ENCODE results near the gene DNAH7.

The DNAH7 gene

DNA sequence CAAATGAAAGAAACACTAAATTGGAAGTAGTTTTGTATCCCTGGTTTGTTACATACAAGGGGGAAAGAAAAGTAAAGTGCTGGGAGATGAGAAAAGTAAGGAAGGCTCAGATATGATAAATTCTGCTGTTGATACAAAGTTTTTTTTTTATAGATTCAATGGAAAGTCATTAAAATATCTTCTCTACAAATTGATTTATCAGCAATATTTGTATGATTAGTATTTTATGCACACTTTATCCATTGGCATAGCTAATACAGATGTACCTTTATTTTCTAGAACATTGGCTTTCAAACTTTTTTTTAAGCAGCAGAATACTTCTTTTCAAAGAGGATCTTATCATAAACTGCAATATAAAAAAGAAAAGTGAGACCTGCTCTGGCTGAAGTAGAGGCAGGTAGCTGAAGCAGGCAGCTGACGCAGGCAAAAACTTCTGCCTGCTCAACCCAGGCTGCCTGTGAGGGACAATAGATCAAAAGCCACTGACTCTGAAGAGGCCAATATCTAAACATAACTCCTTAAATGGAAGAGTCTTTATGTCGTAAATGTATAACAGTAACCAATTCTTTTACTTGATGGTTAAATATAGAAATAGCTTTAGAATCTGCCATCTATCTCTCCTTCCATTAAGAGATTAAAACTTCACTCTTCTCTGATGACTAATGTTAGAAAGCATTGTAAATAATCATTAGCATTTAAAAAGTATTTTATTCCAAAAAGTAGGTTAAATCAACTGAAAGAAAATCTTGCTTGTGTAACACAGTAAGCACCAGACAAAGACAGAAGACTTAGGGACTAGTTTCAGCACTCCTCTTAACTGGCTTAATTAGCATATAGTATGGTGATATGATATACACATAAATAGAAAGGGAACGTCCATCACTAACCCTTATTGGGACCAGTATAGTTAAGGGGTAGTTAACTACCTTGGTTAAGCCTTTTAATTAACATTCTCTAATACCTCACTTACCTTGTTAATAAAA lies 237.4 kb downstream of the DNAH7 start:
- no peak for DNase-seq

DNA sequence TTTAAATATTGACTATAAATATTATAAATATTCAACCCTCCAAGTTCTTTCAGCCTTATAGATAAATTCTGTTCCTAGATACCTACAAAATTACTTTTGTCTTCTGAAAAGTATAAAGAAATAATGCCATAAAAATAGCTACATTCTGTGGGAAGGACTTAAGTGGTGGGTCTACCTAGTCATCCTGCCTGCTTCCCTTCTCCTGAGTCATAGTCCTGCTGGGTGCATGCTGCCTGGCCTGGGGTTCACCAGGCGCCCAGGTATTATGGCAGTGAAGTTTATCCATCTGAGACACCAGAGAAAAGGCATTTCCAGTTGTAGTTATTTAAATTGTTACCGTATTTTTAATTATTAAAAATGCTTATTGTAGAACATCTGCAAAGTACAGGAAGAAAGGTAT lies 244.2 kb downstream of the DNAH7 start:
- no peak for DNase-seq
- in situ Hi-C loops (cut with HindIII; ENCODE audit: low pct_ligation_motif_present, low pct_unique_long_range_greater_than_20kb, low sequenced_read_pairs) = no loop called here

More for the DNA sequence above, 237.4 kb downstream of the DNAH7 start:
- in situ Hi-C loops (cut with HindIII; ENCODE audit: low pct_ligation_motif_present, low pct_unique_long_range_greater_than_20kb, low sequenced_read_pairs) = no loop called here

- in situ Hi-C loops (cut with HindIII; ENCODE audit: low pct_ligation_motif_present, low pct_unique_long_range_greater_than_20kb, low sequenced_read_pairs) = no loop called here
- DNase-seq = no peak
Measured at GRCh38 chr2:195823206-195823605, 245.4 kb downstream of the DNAH7 start.

GRCh38 chr2:195821566-195821932 lies 247.1 kb downstream of the DNAH7 start:
- no peak for DNase-seq
- in situ Hi-C loops (cut with HindIII; ENCODE audit: low pct_ligation_motif_present, low pct_unique_long_range_greater_than_20kb, low sequenced_read_pairs) = no loop called here

- DNase-seq = no peak
- in situ Hi-C loops (cut with HindIII; ENCODE audit: low pct_ligation_motif_present, low pct_unique_long_range_greater_than_20kb, low sequenced_read_pairs) = no loop called here
Measured at GRCh38 chr2:195820867-195821565, 247.6 kb downstream of the DNAH7 start.

DNA sequence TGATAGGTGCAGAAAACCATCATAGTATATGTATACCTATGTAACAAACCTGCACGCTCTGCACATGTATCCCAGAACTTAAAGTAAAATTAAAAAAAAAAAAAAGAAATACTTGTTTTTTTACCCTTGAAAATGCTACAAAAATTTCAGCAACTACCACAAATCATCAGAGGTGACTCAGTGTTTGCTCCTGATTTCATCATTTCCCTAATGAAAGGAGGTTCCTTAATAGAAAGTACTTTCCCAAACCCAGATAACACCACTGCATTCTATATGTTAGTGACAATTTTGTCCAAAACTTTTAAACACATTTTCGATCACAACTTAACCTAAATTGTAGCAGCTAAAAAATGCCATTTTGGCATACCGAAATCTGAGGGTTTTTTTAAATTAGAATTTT lies 248.3 kb downstream of the DNAH7 start:
- in situ Hi-C loops (cut with HindIII; ENCODE audit: low pct_ligation_motif_present, low pct_unique_long_range_greater_than_20kb, low sequenced_read_pairs) = no loop called here
- no peak for DNase-seq

GRCh38 chr2:195819276-195819675 lies 249.4 kb downstream of the DNAH7 start:
- in situ Hi-C loops (cut with HindIII; ENCODE audit: low pct_ligation_motif_present, low pct_unique_long_range_greater_than_20kb, low sequenced_read_pairs) = no loop called here
- DNase-seq = no peak

GRCh38 chr2:195818526-195818925 lies 250.1 kb downstream of the DNAH7 start:
- in situ Hi-C loops (cut with HindIII; ENCODE audit: low pct_ligation_motif_present, low pct_unique_long_range_greater_than_20kb, low sequenced_read_pairs) = no loop called here
- no peak for DNase-seq

- DNase-seq = no peak
- in situ Hi-C loops (cut with HindIII; ENCODE audit: low pct_ligation_motif_present, low pct_unique_long_range_greater_than_20kb, low sequenced_read_pairs) = no loop called here
Measured at GRCh38 chr2:195818106-195818505, 250.5 kb downstream of the DNAH7 start.

DNA sequence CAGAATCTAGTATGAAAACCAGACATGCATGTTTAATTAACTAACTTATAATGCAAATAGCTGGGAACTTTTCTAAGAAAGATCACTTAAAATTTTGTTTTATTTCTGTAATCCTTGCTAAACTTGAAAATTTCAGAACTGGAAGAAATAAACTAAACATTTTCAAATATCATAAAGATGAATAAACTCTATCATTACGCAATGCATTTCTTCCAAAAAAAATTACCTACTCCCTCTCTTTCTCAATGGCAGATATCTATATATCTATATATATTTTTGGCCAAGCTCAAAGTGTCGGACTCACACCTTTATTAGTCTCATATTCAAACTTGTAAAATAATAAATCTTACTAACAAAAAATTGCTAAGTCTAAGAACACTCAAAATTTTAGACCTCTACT lies 253.6 kb downstream of the DNAH7 start:
- in situ Hi-C loops (cut with HindIII; ENCODE audit: low pct_ligation_motif_present, low pct_unique_long_range_greater_than_20kb, low sequenced_read_pairs) = no loop called here
- DNase-seq = no peak

DNA sequence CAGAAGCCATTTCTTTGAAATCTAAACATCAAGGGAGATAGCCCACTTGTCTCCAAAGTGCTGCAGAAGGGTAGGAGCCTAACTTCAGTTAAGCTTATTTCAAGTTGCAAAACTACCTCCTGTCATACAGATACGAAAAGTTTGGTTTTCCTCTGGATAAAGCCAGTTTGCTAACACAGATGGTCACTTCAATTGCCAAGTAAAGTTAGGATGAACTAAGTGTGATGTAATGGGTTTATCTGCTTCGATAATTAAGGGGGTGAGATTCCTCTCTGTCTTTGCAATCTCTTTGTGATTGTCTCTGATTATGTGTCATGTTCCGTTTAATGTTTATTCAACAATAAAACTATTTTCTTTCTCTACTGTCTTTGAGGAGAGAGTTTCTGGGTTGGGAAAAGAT lies 255.2 kb downstream of the DNAH7 start:
- no peak for DNase-seq
- in situ Hi-C loops (cut with HindIII; ENCODE audit: low pct_ligation_motif_present, low pct_unique_long_range_greater_than_20kb, low sequenced_read_pairs) = no loop called here

- in situ Hi-C loops (cut with HindIII; ENCODE audit: low pct_ligation_motif_present, low pct_unique_long_range_greater_than_20kb, low sequenced_read_pairs) = no loop called here
- no peak for DNase-seq
Measured at GRCh38 chr2:195810340-195811098, 258.1 kb downstream of the DNAH7 start.

DNA sequence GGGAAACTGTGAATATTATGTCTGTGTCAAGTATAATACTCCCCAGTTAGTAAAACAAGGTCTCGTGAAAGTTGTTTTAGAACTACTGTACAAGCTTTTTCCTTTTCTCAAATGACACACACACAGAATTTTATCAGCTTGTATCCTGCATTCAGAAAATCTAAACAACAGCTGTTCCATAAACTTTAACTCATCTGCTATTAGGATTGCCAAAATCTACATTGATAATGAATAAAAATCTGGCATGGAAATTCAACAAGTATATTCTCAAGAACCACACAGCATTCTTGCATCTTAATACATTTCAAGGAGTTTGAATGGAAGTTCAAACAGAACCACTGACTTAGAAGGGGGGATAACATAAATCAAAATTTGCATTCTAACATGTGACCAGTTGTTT lies 260.4 kb downstream of the DNAH7 start:
- DNase-seq = no peak
- in situ Hi-C loops (cut with HindIII; ENCODE audit: low pct_ligation_motif_present, low pct_unique_long_range_greater_than_20kb, low sequenced_read_pairs) = no loop called here

DNA sequence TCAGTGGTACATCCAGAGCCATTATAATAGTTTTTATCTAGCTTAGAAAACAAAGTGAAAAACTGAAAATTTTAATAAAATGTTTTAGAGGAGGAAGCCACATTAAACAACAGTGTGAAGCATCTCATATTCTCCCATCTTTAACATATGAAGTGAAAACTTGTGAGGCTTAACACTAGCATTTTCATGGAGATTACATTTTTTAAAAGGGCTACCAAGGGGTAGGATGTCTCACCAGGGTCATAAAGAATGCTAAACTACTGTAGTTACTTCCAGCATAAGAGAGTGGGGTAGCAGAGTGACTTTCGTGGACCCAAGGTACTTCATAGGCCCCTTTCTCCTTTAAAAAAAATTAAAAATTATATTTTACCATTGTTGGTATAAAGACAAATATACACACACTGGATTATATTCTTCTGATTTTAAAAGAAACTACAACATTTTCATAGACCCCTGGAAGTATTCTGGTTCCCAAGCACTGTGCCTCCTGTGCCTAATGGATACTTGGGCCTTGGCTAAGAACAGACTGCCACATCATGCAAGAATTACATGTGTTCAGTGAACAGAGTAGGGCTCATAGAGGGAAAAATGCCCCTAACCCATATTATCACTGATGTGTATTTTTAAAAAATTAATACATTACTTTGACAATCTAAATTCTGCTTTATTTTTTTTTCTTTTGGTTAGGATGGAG lies 263.2 kb downstream of the DNAH7 start:
- in situ Hi-C loops (cut with HindIII; ENCODE audit: low pct_ligation_motif_present, low pct_unique_long_range_greater_than_20kb, low sequenced_read_pairs) = no loop called here
- no peak for DNase-seq

DNA sequence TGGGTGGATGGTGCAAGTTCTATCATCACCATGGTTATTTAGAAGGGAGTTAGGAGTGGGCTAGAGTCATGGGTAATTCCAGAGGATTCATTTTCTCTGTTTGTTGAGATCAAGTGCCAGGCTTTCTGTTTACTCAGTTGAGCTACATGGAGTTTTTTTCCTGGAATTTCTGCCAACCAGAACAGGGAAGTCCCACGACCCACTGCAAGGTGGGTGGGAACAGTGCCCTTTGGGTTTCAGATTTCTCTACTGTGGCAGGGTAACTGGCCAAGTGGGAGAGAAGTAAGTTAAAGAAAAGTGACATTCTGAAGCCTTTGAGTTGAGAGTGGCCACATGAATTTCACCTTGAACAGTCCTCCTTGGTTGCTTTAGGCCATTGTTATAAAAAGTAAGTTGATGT lies 272.8 kb downstream of the DNAH7 start:
- no peak for DNase-seq
- in situ Hi-C loops (cut with HindIII; ENCODE audit: low pct_ligation_motif_present, low pct_unique_long_range_greater_than_20kb, low sequenced_read_pairs) = no loop called here

DNA sequence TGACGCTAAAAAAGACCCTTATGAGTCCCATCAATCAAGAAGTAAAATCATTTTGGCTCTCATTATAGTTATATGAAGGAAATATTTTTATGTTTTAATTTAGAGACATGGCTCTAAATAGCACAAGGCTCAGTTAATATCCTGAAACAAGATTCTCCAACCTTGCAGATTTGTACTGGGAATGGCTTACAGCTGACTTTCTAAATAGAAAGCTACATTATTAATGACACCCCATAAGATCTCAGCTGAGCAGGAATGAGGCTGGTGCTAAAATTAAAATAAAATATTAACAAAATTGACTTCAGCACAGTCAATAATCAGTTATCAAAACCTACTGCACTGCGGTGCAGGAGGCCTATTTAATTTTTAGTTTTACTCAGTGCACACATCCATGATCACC lies 274.8 kb downstream of the DNAH7 start:
- DNase-seq = no peak
- in situ Hi-C loops (cut with HindIII; ENCODE audit: low pct_ligation_motif_present, low pct_unique_long_range_greater_than_20kb, low sequenced_read_pairs) = no loop called here

- in situ Hi-C loops (cut with HindIII; ENCODE audit: low pct_ligation_motif_present, low pct_unique_long_range_greater_than_20kb, low sequenced_read_pairs) = no loop called here
- DNase-seq = no peak
Measured at GRCh38 chr2:195782156-195782555, 286.5 kb downstream of the DNAH7 start.

DNA sequence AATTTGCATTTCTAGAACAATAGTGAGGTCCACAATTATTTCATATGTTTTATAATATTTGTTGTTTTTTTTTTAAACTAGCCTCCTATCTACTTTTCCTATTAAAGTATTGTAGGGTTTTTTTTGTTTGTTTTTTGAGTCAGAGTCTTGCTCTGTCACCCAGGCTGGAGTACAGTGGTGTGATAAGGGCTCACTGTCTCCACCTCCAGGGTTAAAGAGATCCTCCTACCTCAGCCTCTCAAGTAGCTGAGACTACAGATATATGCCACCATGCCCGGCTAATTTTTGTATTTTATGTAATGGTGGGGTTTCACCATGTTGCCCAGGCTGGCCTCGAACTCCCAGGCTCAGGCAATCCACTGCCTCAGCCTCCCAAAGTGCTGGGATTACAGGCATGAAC lies 289.1 kb downstream of the DNAH7 start:
- no peak for DNase-seq
- in situ Hi-C loops (cut with HindIII; ENCODE audit: low pct_ligation_motif_present, low pct_unique_long_range_greater_than_20kb, low sequenced_read_pairs) = no loop called here

DNA sequence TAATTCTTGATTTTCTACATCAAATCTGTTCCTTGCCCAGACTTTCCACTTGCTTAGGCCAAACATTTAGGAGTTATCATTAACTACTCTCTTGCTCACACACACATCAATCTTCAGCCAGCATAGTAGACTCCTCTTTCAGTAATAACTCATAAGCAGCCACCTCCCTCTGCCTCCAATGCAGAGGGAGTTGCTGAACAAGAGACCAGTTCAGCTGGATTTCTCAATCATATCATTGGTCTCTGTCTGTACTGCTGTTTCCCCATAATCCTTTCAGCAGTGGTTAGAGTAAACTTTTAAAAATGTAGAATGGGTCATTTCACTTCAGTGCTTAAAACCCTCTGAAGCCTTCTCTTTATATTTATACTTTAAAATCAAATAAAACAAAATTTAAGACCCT lies 298.7 kb downstream of the DNAH7 start:
- in situ Hi-C loops (cut with HindIII; ENCODE audit: low pct_ligation_motif_present, low pct_unique_long_range_greater_than_20kb, low sequenced_read_pairs) = no loop called here
- DNase-seq = no peak
